Mucosa of stomach (tissue), 1 donor: Measurements from ENCODE around the gene OLR1.
"Not testable (repeated sequence)": the region's sequence is repeated elsewhere in the genome, so short reads cannot be mapped to it uniquely, and the experiment has no call there.

Experiments
- H3K27me3 ChIP-seq: one replicate; pipeline ENCODE4 v1.7.0; 2013; ENCODE audit warnings: mild to moderate bottlenecking, low read length; ENCODE audit not compliant: control insufficient read depth, insufficient read depth
- H3K36me3 ChIP-seq: one replicate; pipeline ENCODE4 v1.7.0; 2013; ENCODE audit warnings: low read length; ENCODE audit not compliant: control insufficient read depth, insufficient read depth
- H3K4me1 ChIP-seq: one replicate; pipeline ENCODE4 v1.7.0; 2013; ENCODE audit warnings: mild to moderate bottlenecking, low read length; ENCODE audit not compliant: control insufficient read depth, insufficient read depth
- H3K4me3 ChIP-seq: one replicate; pipeline ENCODE4 v1.7.0; 2013; ENCODE audit warnings: low read length
- H3K9ac ChIP-seq: one replicate; pipeline ENCODE4 v1.7.0; 2013; ENCODE audit warnings: mild to moderate bottlenecking, low read length, moderate library complexity
- H3K9me3 ChIP-seq: one replicate; pipeline ENCODE4 v1.7.0; 2013; ENCODE audit warnings: mild to moderate bottlenecking, low read length, moderate library complexity; ENCODE audit not compliant: control insufficient read depth
- donor health status: Pancreatic carcinoma.

OLR1 gene

GRCh38 chr12:10211101-10211939, 39.4 kb upstream of the OLR1 start:
- H3K9ac ChIP-seq, result no peak overlapping the region
- no peak overlapping the region for H3K4me3 ChIP-seq
- H3K9me3 ChIP-seq, result no peaks in the 10 kb centered on the region
- H3K4me1 ChIP-seq, result peaks cover 12% of the 10 kb centered on the region
- H3K27me3 ChIP-seq, result no peaks in the 10 kb centered on the region
- H3K36me3 ChIP-seq, result no peaks in the 10 kb centered on the region

DNA sequence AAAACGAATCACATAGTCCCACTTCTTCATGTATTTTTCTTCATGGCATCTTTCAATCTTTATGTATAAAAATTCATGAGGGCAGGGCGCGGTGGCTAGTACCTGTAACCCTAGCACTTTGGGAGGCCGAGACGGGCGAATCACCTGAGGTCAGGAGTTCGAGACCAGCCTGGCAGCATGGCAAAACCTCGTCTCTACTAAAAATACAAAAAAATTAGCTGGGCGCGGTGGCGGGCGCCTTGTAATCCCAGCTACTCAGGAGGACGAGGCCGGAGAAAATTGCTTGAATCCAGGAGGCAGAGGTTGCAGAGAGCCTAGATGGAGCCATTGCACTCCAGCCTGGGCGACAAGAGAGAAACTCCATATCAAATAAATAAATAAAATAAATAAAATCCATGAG, 38.3 kb upstream of the OLR1 start:
- Histone ChIP-seq H3K4me1 (peaks cover 8% of the 10 kb centered on the region), H3K36me3 (no peaks in the 10 kb centered on the region), H3K27me3 (no peaks in the 10 kb centered on the region), H3K9ac (no peak overlapping the region), H3K4me3 (no peak overlapping the region), H3K9me3 (no peaks in the 10 kb centered on the region)

DNA sequence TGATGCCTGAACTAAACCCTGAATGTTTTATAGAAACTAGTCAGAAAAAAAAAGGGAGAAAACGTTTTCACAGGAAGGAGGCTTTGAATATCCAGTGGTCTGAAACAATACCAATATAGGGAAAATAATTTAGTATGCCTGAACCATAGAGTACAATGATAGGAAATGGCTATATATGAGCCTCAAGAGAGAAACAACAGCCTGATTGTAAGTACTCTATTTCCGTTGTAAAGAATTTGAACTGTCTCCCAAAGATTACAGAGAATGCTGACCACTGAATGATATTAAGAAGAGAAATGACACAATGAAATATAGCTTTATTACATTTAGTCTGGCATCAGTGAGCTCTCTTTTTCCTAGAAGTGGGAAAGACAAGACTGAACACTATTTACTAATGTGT, 35.2 kb upstream of the OLR1 start:
- Histone ChIP-seq H3K4me3 (no peak overlapping the region), H3K9me3 (no peaks in the 10 kb centered on the region), H3K36me3 (no peaks in the 10 kb centered on the region), H3K27me3 (no peaks in the 10 kb centered on the region), H3K4me1 (no peaks in the 10 kb centered on the region), H3K9ac (no peak overlapping the region)

DNA sequence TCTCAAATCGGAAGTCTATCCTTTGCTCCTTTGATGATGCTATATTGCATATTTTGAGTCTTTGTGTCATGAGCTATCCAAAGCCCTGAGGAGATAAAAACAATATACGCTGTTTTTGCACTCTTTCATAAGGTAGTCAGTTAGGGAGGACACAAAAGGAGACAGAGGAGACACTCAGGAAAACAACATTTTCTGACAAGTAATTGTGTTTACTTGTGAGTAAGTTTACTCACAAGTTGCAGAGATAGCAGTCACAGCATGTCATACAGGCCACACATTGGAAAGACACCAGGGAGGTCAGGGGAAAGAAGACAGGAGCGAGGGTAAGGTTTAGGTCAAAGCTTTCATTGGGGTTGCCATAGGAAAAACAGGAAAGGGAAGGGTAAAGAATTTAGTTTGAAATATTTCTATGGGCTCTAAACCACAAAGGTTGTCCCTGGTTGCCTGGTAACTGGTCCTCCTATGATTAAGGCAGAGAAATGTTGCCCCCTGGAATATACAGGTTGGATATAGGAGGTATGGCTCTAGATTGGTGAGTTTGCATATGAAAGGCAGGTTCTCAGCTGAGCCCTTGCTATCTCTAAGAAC, 33.4 kb upstream of the OLR1 start:
- no peak overlapping the region for H3K9ac ChIP-seq
- no peak overlapping the region for H3K4me3 ChIP-seq
- H3K9me3 ChIP-seq, result no peaks in the 10 kb centered on the region

GRCh38 chr12:10204495-10204894, 32.6 kb upstream of the OLR1 start:
- H3K4me1 ChIP-seq, H3K36me3 ChIP-seq, H3K9ac ChIP-seq, H3K9me3 ChIP-seq, H3K27me3 ChIP-seq, H3K4me3 ChIP-seq: not testable (repeated sequence)

More for the DNA sequence above, 33.4 kb upstream of the OLR1 start:
- H3K36me3 ChIP-seq, result no peaks in the 10 kb centered on the region
- H3K27me3 ChIP-seq, result no peaks in the 10 kb centered on the region
- H3K4me1 ChIP-seq, result no peaks in the 10 kb centered on the region

DNA sequence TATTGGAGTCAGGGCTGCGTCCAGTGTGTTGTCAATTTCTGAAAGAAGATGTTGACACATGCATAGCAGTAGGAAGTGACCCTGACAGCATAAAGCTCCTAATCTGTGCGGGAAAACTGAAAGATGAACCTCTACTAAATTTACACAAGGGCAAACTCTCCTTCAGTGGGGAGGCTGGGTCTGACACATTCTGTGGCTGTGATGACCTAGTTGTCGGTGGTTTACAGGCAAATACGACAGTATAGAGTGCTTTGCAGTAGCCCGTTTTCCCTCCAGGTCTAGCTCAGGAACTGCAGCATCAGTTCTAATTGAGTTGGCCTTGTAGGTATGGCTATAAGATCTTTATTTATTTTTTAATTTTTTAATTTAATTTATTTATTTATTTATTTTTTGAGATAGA, 25.9 kb upstream of the OLR1 start:
- Histone ChIP-seq H3K27me3 (no peaks in the 10 kb centered on the region), H3K4me1 (no peaks in the 10 kb centered on the region), H3K4me3 (no peak overlapping the region), H3K9ac (no peak overlapping the region), H3K9me3 (no peaks in the 10 kb centered on the region), H3K36me3 (no peaks in the 10 kb centered on the region)

DNA sequence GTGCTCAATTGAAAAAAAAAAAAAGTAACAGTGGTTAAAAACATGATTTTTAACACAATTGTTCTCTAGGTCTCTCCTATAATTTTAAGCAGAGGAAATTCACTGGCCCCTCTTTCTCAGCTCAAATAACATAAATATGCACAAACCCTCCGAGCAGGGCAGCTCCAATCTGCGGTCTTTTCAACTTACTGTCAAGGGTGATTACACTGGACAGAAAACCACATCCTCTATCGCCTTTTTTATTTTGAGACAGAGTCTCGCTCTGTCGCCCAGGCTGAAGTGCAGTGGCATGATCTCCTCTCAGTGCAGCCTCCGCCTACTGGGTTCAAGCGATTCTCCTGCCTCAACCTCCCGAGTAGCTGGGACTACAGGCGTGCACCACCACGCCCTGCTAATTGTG, 24.3 kb upstream of the OLR1 start:
- H3K27me3 ChIP-seq, result no peaks in the 10 kb centered on the region
- H3K36me3 ChIP-seq, result no peaks in the 10 kb centered on the region
- H3K9me3 ChIP-seq, result no peaks in the 10 kb centered on the region
- no peaks in the 10 kb centered on the region for H3K4me1 ChIP-seq
- H3K4me3 ChIP-seq, result no peak overlapping the region
- H3K9ac ChIP-seq, result no peak overlapping the region

GRCh38 chr12:10194160-10194670, 22.3 kb upstream of the OLR1 start:
- Histone ChIP-seq H3K4me3 (no peak overlapping the region), H3K36me3 (no peaks in the 10 kb centered on the region), H3K9me3 (no peaks in the 10 kb centered on the region), H3K27me3 (no peaks in the 10 kb centered on the region), H3K9ac (no peak overlapping the region), H3K4me1 (no peaks in the 10 kb centered on the region)

GRCh38 chr12:10191865-10192264, 19.9 kb upstream of the OLR1 start:
- no peaks in the 10 kb centered on the region for H3K9me3 ChIP-seq
- H3K9ac ChIP-seq, result no peak overlapping the region
- no peak overlapping the region for H3K4me3 ChIP-seq
- H3K36me3 ChIP-seq, result no peaks in the 10 kb centered on the region
- H3K27me3 ChIP-seq, result no peaks in the 10 kb centered on the region
- H3K4me1 ChIP-seq, result no peaks in the 10 kb centered on the region

GRCh38 chr12:10190558-10191388, 18.8 kb upstream of the OLR1 start:
- H3K4me3 ChIP-seq, result no peak overlapping the region
- H3K4me1 ChIP-seq, result no peaks in the 10 kb centered on the region
- no peaks in the 10 kb centered on the region for H3K27me3 ChIP-seq
- H3K9ac ChIP-seq, result no peak overlapping the region
- H3K36me3 ChIP-seq, result no peaks in the 10 kb centered on the region
- H3K9me3 ChIP-seq, result no peaks in the 10 kb centered on the region

DNA sequence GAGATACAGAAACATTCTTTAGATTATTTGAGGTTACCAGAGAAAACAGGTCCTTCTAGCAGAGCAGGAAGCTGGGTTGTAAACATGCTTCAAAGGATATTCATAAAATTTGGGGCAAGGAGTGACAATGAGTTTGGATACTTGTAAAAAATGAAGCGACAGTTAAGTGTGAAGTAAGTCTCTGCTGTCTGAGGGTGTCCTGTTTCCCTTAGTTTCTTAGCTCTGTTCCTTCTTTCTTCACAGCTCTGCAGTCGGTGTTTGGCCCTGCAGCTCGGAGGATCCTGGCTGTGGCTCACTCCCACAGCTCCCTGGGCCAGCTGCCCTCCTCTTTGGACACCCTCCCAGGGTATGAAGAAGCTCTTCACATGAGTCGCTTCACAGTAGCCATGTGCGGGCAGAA, 17.7 kb upstream of the OLR1 start:
- H3K9ac ChIP-seq, result no peak overlapping the region
- H3K4me3 ChIP-seq, result no peak overlapping the region
- H3K9me3 ChIP-seq, result no peaks in the 10 kb centered on the region
- H3K36me3 ChIP-seq, result no peaks in the 10 kb centered on the region
- H3K4me1 ChIP-seq, result no peaks in the 10 kb centered on the region
- no peaks in the 10 kb centered on the region for H3K27me3 ChIP-seq

GRCh38 chr12:10186958-10187357, 15.0 kb upstream of the OLR1 start:
- H3K4me1 ChIP-seq, H3K27me3 ChIP-seq, H3K9me3 ChIP-seq, H3K36me3 ChIP-seq, H3K4me3 ChIP-seq, H3K9ac ChIP-seq: not testable (repeated sequence)
